Activated naive CD8-positive, alpha-beta T cell (primary cell): Measurements from ENCODE around the gene MME.
A peak's percentile ranks its signal among the peaks of the same experiment; 100 is the strongest.

Source experiments
- H3K27ac Mint-ChIP-seq: one replicate; pipeline ENCODE4 v1.8.0; 2021; ENCODE audit warnings: mixed read lengths
- H3K27me3 Mint-ChIP-seq: one replicate; pipeline ENCODE4 v1.8.0; 2021; ENCODE audit warnings: mixed read lengths
- H3K36me3 Mint-ChIP-seq: one replicate; pipeline ENCODE4 v1.8.0; 2021; ENCODE audit warnings: mixed read lengths
- H3K4me1 Mint-ChIP-seq: one replicate; pipeline ENCODE4 v1.8.0; 2021; ENCODE audit warnings: low read depth, mixed read lengths
- H3K4me3 Mint-ChIP-seq: one replicate; pipeline ENCODE4 v1.8.0; 2021; ENCODE audit warnings: mild to moderate bottlenecking, mixed read lengths
- H3K9me3 Mint-ChIP-seq: one replicate; pipeline ENCODE4 v1.8.0; 2021; ENCODE audit warnings: low read depth, mixed read lengths

MME gene

GRCh38 chr3:155079746-155080487 lies at the start of gene MME:
TSS of gene MME (plus strand) at chr3:155080319. CDS start at chr3:155084168, 3,849 bp downstream.
- peak within 1 kb of the TSS; percentile 70 for H3K4me3 Mint-ChIP-seq
- no peaks in the 10 kb centered on the region for H3K9me3 Mint-ChIP-seq
- peaks cover 32% of the 10 kb centered on the region for H3K27me3 Mint-ChIP-seq
- no peaks in the 10 kb centered on the region for H3K36me3 Mint-ChIP-seq
- H3K4me1 Mint-ChIP-seq: peaks cover 13% of the 10 kb centered on the region
- H3K27ac Mint-ChIP-seq: no peak within 1 kb of the TSS

- Mint-ChIP-seq H3K27ac (no peak overlapping the region), H3K9me3 (peaks cover 12% of the 10 kb centered on the region), H3K36me3 (peaks cover 2% of the 10 kb centered on the region), H3K27me3 (peaks cover 2% of the 10 kb centered on the region), H3K4me3 (no peak overlapping the region), H3K4me1 (no peaks in the 10 kb centered on the region)
Measured at GRCh38 chr3:155031186-155031585, 48.9 kb upstream of the MME start.

GRCh38 chr3:155032918-155033317 lies 47.2 kb upstream of the MME start:
- Mint-ChIP-seq H3K4me3 (no peak overlapping the region), H3K36me3 (peaks cover 2% of the 10 kb centered on the region), H3K27me3 (peaks cover 2% of the 10 kb centered on the region)

GRCh38 chr3:155034786-155035185 lies 45.3 kb upstream of the MME start:
- H3K9me3 Mint-ChIP-seq: peaks cover 2% of the 10 kb centered on the region
- peaks cover 2% of the 10 kb centered on the region for H3K27me3 Mint-ChIP-seq
- no peaks in the 10 kb centered on the region for H3K36me3 Mint-ChIP-seq
- no peak overlapping the region for H3K4me3 Mint-ChIP-seq
- H3K4me1 Mint-ChIP-seq: no peaks in the 10 kb centered on the region
- H3K27ac Mint-ChIP-seq: no peak overlapping the region

More at GRCh38 chr3:155032918-155033317, 47.2 kb upstream of the MME start:
- Mint-ChIP-seq H3K9me3 (peaks cover 12% of the 10 kb centered on the region), H3K4me1 (no peaks in the 10 kb centered on the region), H3K27ac (no peak overlapping the region)

GRCh38 chr3:155035553-155035952 lies 44.6 kb upstream of the MME start:
- no peaks in the 10 kb centered on the region for H3K9me3 Mint-ChIP-seq
- H3K4me3 Mint-ChIP-seq: no peak overlapping the region
- peaks cover 2% of the 10 kb centered on the region for H3K27me3 Mint-ChIP-seq
- no peaks in the 10 kb centered on the region for H3K4me1 Mint-ChIP-seq
- H3K36me3 Mint-ChIP-seq: no peaks in the 10 kb centered on the region
- H3K27ac Mint-ChIP-seq: no peak overlapping the region

GRCh38 chr3:155037508-155038202 lies 42.5 kb upstream of the MME start:
- H3K27ac Mint-ChIP-seq: no peak overlapping the region
- no peak overlapping the region for H3K4me3 Mint-ChIP-seq
- H3K36me3 Mint-ChIP-seq: no peaks in the 10 kb centered on the region
- no peaks in the 10 kb centered on the region for H3K9me3 Mint-ChIP-seq
- H3K27me3 Mint-ChIP-seq: no peaks in the 10 kb centered on the region
- no peaks in the 10 kb centered on the region for H3K4me1 Mint-ChIP-seq

GRCh38 chr3:155038203-155038554 lies 41.9 kb upstream of the MME start:
- Mint-ChIP-seq H3K27ac (no peak overlapping the region), H3K9me3 (no peaks in the 10 kb centered on the region), H3K4me3 (no peak overlapping the region), H3K27me3 (no peaks in the 10 kb centered on the region), H3K36me3 (no peaks in the 10 kb centered on the region), H3K4me1 (no peaks in the 10 kb centered on the region)

- Mint-ChIP-seq H3K4me1 (no peaks in the 10 kb centered on the region), H3K27ac (no peak overlapping the region), H3K9me3 (peaks cover 7% of the 10 kb centered on the region), H3K36me3 (no peaks in the 10 kb centered on the region), H3K27me3 (no peaks in the 10 kb centered on the region), H3K4me3 (no peak overlapping the region)
Measured at GRCh38 chr3:155046935-155047334, 33.2 kb upstream of the MME start.

- Mint-ChIP-seq H3K27ac (no peak overlapping the region), H3K36me3 (no peaks in the 10 kb centered on the region), H3K4me3 (no peak overlapping the region), H3K9me3 (peaks cover 7% of the 10 kb centered on the region), H3K27me3 (no peaks in the 10 kb centered on the region), H3K4me1 (no peaks in the 10 kb centered on the region)
Measured at GRCh38 chr3:155047672-155048071, 32.4 kb upstream of the MME start.

- no peaks in the 10 kb centered on the region for H3K4me1 Mint-ChIP-seq
- H3K36me3 Mint-ChIP-seq: no peaks in the 10 kb centered on the region
- no peak overlapping the region for H3K27ac Mint-ChIP-seq
- peaks cover 21% of the 10 kb centered on the region for H3K9me3 Mint-ChIP-seq
- H3K4me3 Mint-ChIP-seq: no peak overlapping the region
- no peaks in the 10 kb centered on the region for H3K27me3 Mint-ChIP-seq
Measured at GRCh38 chr3:155049959-155050358, 30.2 kb upstream of the MME start.

GRCh38 chr3:155052470-155052869 lies 27.6 kb upstream of the MME start:
- H3K4me1 Mint-ChIP-seq: no peaks in the 10 kb centered on the region
- no peaks in the 10 kb centered on the region for H3K36me3 Mint-ChIP-seq
- H3K27me3 Mint-ChIP-seq: no peaks in the 10 kb centered on the region
- H3K4me3 Mint-ChIP-seq: no peak overlapping the region
- H3K27ac Mint-ChIP-seq: no peak overlapping the region
- H3K9me3 Mint-ChIP-seq: peaks cover 21% of the 10 kb centered on the region

- Mint-ChIP-seq H3K27ac (no peak overlapping the region), H3K4me3 (no peak overlapping the region), H3K9me3 (peaks cover 21% of the 10 kb centered on the region), H3K36me3 (no peaks in the 10 kb centered on the region), H3K4me1 (no peaks in the 10 kb centered on the region), H3K27me3 (no peaks in the 10 kb centered on the region)
Measured at GRCh38 chr3:155053756-155054155, 26.4 kb upstream of the MME start.

- Mint-ChIP-seq H3K27ac (no peak overlapping the region), H3K9me3 (peaks cover 8% of the 10 kb centered on the region), H3K4me3 (no peak overlapping the region), H3K4me1 (no peaks in the 10 kb centered on the region), H3K27me3 (no peaks in the 10 kb centered on the region), H3K36me3 (no peaks in the 10 kb centered on the region)
Measured at GRCh38 chr3:155064920-155065319, 15.2 kb upstream of the MME start.

GRCh38 chr3:155065537-155065936 lies 14.6 kb upstream of the MME start:
- Mint-ChIP-seq H3K27me3 (no peaks in the 10 kb centered on the region), H3K4me3 (no peak overlapping the region), H3K27ac (no peak overlapping the region), H3K36me3 (no peaks in the 10 kb centered on the region), H3K9me3 (peaks cover 5% of the 10 kb centered on the region), H3K4me1 (no peaks in the 10 kb centered on the region)

- Mint-ChIP-seq H3K27me3 (no peaks in the 10 kb centered on the region), H3K9me3 (no peaks in the 10 kb centered on the region), H3K27ac (no peak overlapping the region), H3K36me3 (no peaks in the 10 kb centered on the region), H3K4me1 (no peaks in the 10 kb centered on the region), H3K4me3 (no peak overlapping the region)
Measured at GRCh38 chr3:155069729-155070128, 10.4 kb upstream of the MME start.

GRCh38 chr3:155070316-155070715 lies 9.8 kb upstream of the MME start:
- H3K4me1 Mint-ChIP-seq: no peaks in the 10 kb centered on the region
- no peaks in the 10 kb centered on the region for H3K27me3 Mint-ChIP-seq
- no peak overlapping the region for H3K4me3 Mint-ChIP-seq
- no peaks in the 10 kb centered on the region for H3K9me3 Mint-ChIP-seq
- no peaks in the 10 kb centered on the region for H3K36me3 Mint-ChIP-seq
- no peak overlapping the region for H3K27ac Mint-ChIP-seq
